CD14-positive monocyte (primary cell): ENCODE measurements around the gene NOTCH4. TPM values are rescaled to one million over a fixed set of nuclear protein-coding genes. Genes with fewer than 3 reads are reported as not detected.
"Not testable (repeated sequence)": the region's sequence is repeated elsewhere in the genome, so short reads cannot be mapped to it uniquely, and the experiment has no call there.

Experiments used
- DNase-seq, 3 donors: peaks; one replicate each; pipeline ENCODE4 v3.0.0-alpha.2; 2011 to 2022
- H2AFZ ChIP-seq: 2 replicates; pipeline ENCODE4 v1.6.0; 2012; ENCODE audit warnings: mild to moderate bottlenecking, low read depth, low read length, inconsistent platforms; ENCODE audit not compliant: insufficient read depth, poor library complexity, severe bottlenecking
- H3K27ac ChIP-seq, 2 donors: 1 replicate in 1 of 2; 2 replicates in 1 of 2; pipeline ENCODE4 v1.5.1; 2012 to 2013; ENCODE audit warnings: low read length in 2 of 2, control low read depth in 1 of 2, inconsistent platforms in 1 of 2, low read depth in 1 of 2, mild to moderate bottlenecking in 1 of 2
- H3K27me3 ChIP-seq, 2 donors: one replicate each; pipeline versions ENCODE4 v1.6.0 to v1.6.1; 2011 to 2013; ENCODE audit warnings: low read length in 2 of 2; ENCODE audit not compliant: control insufficient read depth in 2 of 2, insufficient read depth in 2 of 2
- H3K36me3 ChIP-seq, 2 donors: replicated peaks in 1 of 2; 1 replicate in 1 of 2; 2 replicates in 1 of 2; pipeline versions ENCODE4 v1.5.1 to v1.6.1; 2012 to 2013; ENCODE audit warnings: low read length in 2 of 2, control low read depth in 1 of 2, inconsistent platforms in 1 of 2, mild to moderate bottlenecking in 1 of 2; ENCODE audit not compliant: insufficient read depth in 2 of 2, control insufficient read depth in 1 of 2
- H3K4me1 ChIP-seq, 2 donors: 1 replicate in 1 of 2; 2 replicates in 1 of 2; pipeline versions ENCODE4 v1.5.1 to v1.6.1; 2012 to 2013; ENCODE audit warnings: low read length in 2 of 2, control low read depth in 1 of 2, inconsistent platforms in 1 of 2, mild to moderate bottlenecking in 1 of 2, moderate library complexity in 1 of 2; ENCODE audit not compliant: insufficient read depth in 2 of 2, control insufficient read depth in 1 of 2
- H3K4me2 ChIP-seq: replicated peaks from 2 replicates; pipeline ENCODE3; 2012; ENCODE audit warnings: low read length, moderate library complexity, mild to moderate bottlenecking; ENCODE audit not compliant: poor library complexity, severe bottlenecking; ENCODE audit errors: extremely low read depth
- H3K4me3 ChIP-seq, 3 experiments: fragments of 200-600 bp in 1 of 3; sonication (generic) in 1 of 3; replicated peaks in 1 of 3; 1 replicate in 2 of 3; 2 replicates in 1 of 3; pipeline ENCODE4 v1.5.1; 2011 to 2013; ENCODE audit warnings: low read length in 3 of 3, mild to moderate bottlenecking in 3 of 3, control low read depth in 2 of 3, low read depth in 2 of 3, inconsistent platforms in 1 of 3, moderate library complexity in 1 of 3
- H3K79me2 ChIP-seq: 2 replicates; pipeline ENCODE4 v1.6.0; 2012; ENCODE audit warnings: mild to moderate bottlenecking, control low read depth, inconsistent platforms, low read length, moderate library complexity; ENCODE audit not compliant: insufficient read depth
- H3K9ac ChIP-seq: 2 replicates; pipeline ENCODE4 v1.6.0; 2017; ENCODE audit warnings: low read length, mild to moderate bottlenecking; ENCODE audit not compliant: insufficient read depth, poor library complexity, severe bottlenecking
- H3K9me3 ChIP-seq, 2 donors: replicated peaks in 1 of 2; 1 replicate in 1 of 2; 2 replicates in 1 of 2; pipeline versions ENCODE4 v1.5.1 to v1.6.1; 2012 to 2013; ENCODE audit warnings: low read length in 2 of 2, control low read depth in 1 of 2; ENCODE audit not compliant: control insufficient read depth in 1 of 2, insufficient read depth in 1 of 2
- H4K20me1 ChIP-seq: 2 replicates; pipeline ENCODE4 v1.6.0; 2012; ENCODE audit warnings: mild to moderate bottlenecking, low read length, control low read depth, moderate library complexity; ENCODE audit not compliant: insufficient read depth
- H3K27ac Mint-ChIP-seq, 7 donors: one replicate each; pipeline ENCODE4 v1.8.0; 2020; ENCODE audit warnings: mild to moderate bottlenecking in 7 of 7, mixed read lengths in 7 of 7, moderate library complexity in 6 of 7, inconsistent platforms in 2 of 7
- H3K27me3 Mint-ChIP-seq, 3 donors: one replicate each; pipeline ENCODE4 v1.8.0; 2021 to 2022; ENCODE audit warnings: low read depth in 3 of 3, mild to moderate bottlenecking in 3 of 3, mixed read lengths in 3 of 3, moderate library complexity in 3 of 3, inconsistent platforms in 1 of 3
- H3K36me3 Mint-ChIP-seq, 2 donors: one replicate each; pipeline ENCODE4 v1.8.0; 2020; ENCODE audit warnings: mixed read lengths in 2 of 2, inconsistent platforms in 1 of 2, mild to moderate bottlenecking in 1 of 2
- H3K4me1 Mint-ChIP-seq: one replicate; pipeline ENCODE4 v1.8.0; 2020; ENCODE audit warnings: mild to moderate bottlenecking, mixed read lengths
- H3K4me3 Mint-ChIP-seq, 2 donors: one replicate each; pipeline ENCODE4 v1.8.0; 2020; ENCODE audit warnings: mild to moderate bottlenecking in 2 of 2, mixed read lengths in 2 of 2, moderate library complexity in 1 of 2
- H3K9me3 Mint-ChIP-seq, 7 donors: one replicate each; pipeline ENCODE4 v1.8.0; 2020 to 2022; ENCODE audit warnings: mixed read lengths in 7 of 7, mild to moderate bottlenecking in 6 of 7, moderate library complexity in 6 of 7, inconsistent platforms in 2 of 7
- CTCF ChIP-seq: fragments of 200-600 bp; IDR thresholded peaks from one replicate; pipeline ENCODE4 v1.8.0; 2022; ENCODE audit warnings: antibody characterized with exemption, mild to moderate bottlenecking
- WGBS: methylation state at CpG from one replicate; pipeline ENCODE4 v1.1.5; 2013; ENCODE audit warnings: missing lambda C conversion rate; ENCODE audit not compliant: insufficient coverage; 5-methylcytosine and 5-hydroxymethylcytosine counted together
- intact Hi-C, 2 donors: fragments of 100-400 bp; cut with micrococcal nuclease; formaldehyde crosslinking; loops; one replicate each; pipeline versions ENCODE4 v1.15.0 to v1.15.1; 2023
- polyA plus RNA-seq, 3 donors: library from polyadenylated mRNA; depleted of rRNA in 1 of 3; unstranded in 2 of 3; stranded (reverse) in 1 of 3; fragments of 300-500 nt in 2 of 3; fragments of >200 nt in 1 of 3; fragmentation: Illumina TruSeq in 2 of 3; gene quantifications; 1 replicate in 2 of 3; 2 replicates in 1 of 3; pipeline ENCODE4 v1.2.3, GENCODE V29; 2012 to 2021

The NOTCH4 gene
- polyA plus RNA-seq, 3 donors: 5.2 to 8.1 (median 6.1) TPM

GRCh38 chr6:32213649-32214048 lies 10.2 kb downstream of the NOTCH4 start:
- peaks cover 6% of the 10 kb centered on the region for H3K4me1 Mint-ChIP-seq
- Histone ChIP-seq H3K27ac (no peak overlapping the region), H3K79me2 (no peaks in the 10 kb centered on the region), H3K36me3 (no peaks in the 10 kb centered on the region), H3K27me3 (no peaks in the 10 kb centered on the region), H3K4me3 (no peak overlapping the region), H3K4me2 (no peak overlapping the region), H3K9me3 (no peaks in the 10 kb centered on the region), H3K4me1 (no peaks in the 10 kb centered on the region), H3K9ac (no peak overlapping the region), H4K20me1 (no peaks in the 10 kb centered on the region), H2AFZ (no peak overlapping the region)
- no CpG with 5 or more reads among the region's 6 CpGs for WGBS
- peaks cover under 1 to 11% (median 1%) of the 10 kb centered on the region in 3 donors for H3K27me3 Mint-ChIP-seq
- no peak overlapping the region for H3K4me3 Mint-ChIP-seq
- H3K9me3 Mint-ChIP-seq: no peaks in the 10 kb centered on the region
- peak overlapping the region in 1 of 7 donors; percentile 80 for H3K27ac Mint-ChIP-seq
- intact Hi-C loops: no loop called here
- no peak for TF ChIP-seq CTCF
- DNase-seq: no peak
- no peaks in the 10 kb centered on the region for H3K36me3 Mint-ChIP-seq

GRCh38 chr6:32212076-32212760 lies 11.6 kb downstream of the NOTCH4 start:
- intact Hi-C loops: no loop called here
- Mint-ChIP-seq H3K36me3 (no peaks in the 10 kb centered on the region), H3K27me3 (peaks cover 3 to 11% (median 6%) of the 10 kb centered on the region in 3 donors), H3K4me3 (no peak overlapping the region), H3K4me1 (peaks cover 6% of the 10 kb centered on the region), H3K9me3 (no peaks in the 10 kb centered on the region), H3K27ac (no peak overlapping the region)
- H2AFZ ChIP-seq: no peak overlapping the region
- H4K20me1 ChIP-seq: no peaks in the 10 kb centered on the region
- 100% methylated on average over 2 of the region's 12 CpGs for WGBS
- H3K4me1 ChIP-seq: no peaks in the 10 kb centered on the region
- no peak for DNase-seq
- no peaks in the 10 kb centered on the region for H3K36me3 ChIP-seq
- no peak overlapping the region for H3K9ac ChIP-seq
- H3K9me3 ChIP-seq: no peaks in the 10 kb centered on the region
- H3K79me2 ChIP-seq: no peaks in the 10 kb centered on the region
- H3K27me3 ChIP-seq: no peaks in the 10 kb centered on the region
- no peak overlapping the region for H3K4me2 ChIP-seq
- no peak overlapping the region for H3K27ac ChIP-seq
- no peak for TF ChIP-seq CTCF
- H3K4me3 ChIP-seq: no peak overlapping the region

- H3K9me3 ChIP-seq, H3K27me3 ChIP-seq, DNase-seq, H2AFZ ChIP-seq, H3K4me2 ChIP-seq, intact Hi-C loops, H3K36me3 ChIP-seq, H3K79me2 ChIP-seq, H3K27ac ChIP-seq, H3K27ac Mint-ChIP-seq, H3K4me1 ChIP-seq, H3K4me3 Mint-ChIP-seq, H3K36me3 Mint-ChIP-seq, H3K9me3 Mint-ChIP-seq, H3K4me3 ChIP-seq, H4K20me1 ChIP-seq, H3K4me1 Mint-ChIP-seq, H3K9ac ChIP-seq: not testable (repeated sequence)
- WGBS: 78% methylated on average over 1 of the region's 4 CpGs
- H3K27me3 Mint-ChIP-seq: peaks cover 9 to 14% (median 9%) of the 10 kb centered on the region in 3 donors
These were observed 12.4 kb downstream of the NOTCH4 start for GRCh38 chr6:32211432-32211831.
